HL-60 (cell line): ENCODE measurements around the gene SLC22A3.

Experiments
- CTCF ChIP-seq: IDR thresholded peaks from one replicate; pipeline ENCODE4 v1.5.1; 2011; ENCODE audit warnings: low read length, control low read depth, inconsistent platforms; ENCODE audit not compliant: insufficient read depth
- GABPA ChIP-seq: IDR thresholded peaks from 2 replicates; pipeline ENCODE4 v1.6.1; 2012; ENCODE audit warnings: low read depth
- POLR2AphosphoS5 ChIP-seq: IDR thresholded peaks from 2 replicates; pipeline ENCODE4 v1.6.1; 2012; ENCODE audit warnings: low read depth
- REST ChIP-seq: IDR thresholded peaks from 2 replicates; pipeline ENCODE4 v1.6.1; 2012; ENCODE audit warnings: low read depth; ENCODE audit not compliant: insufficient replicate concordance

- TF ChIP-seq CTCF (no peak), POLR2AphosphoS5 (no peak), GABPA (no peak), REST (no peak)
Observed at GRCh38 chr6:160319246-160319645, 28.9 kb upstream of the SLC22A3 start.
